HCT116 (cell line): Measurements from ENCODE around the gene USP28. TPM values are rescaled to one million over a fixed set of nuclear protein-coding genes. Genes with fewer than 3 reads are reported as not detected.

Source experiments
- ATAC-seq: fragments of 200-7000 bp; cut with Tn5 transposase; 2 replicates; pipeline ENCODE4 v1.9.1; 2020; ENCODE audit warnings: mild to moderate bottlenecking, moderate library complexity
- BruUV-seq: library from RNA; stranded (reverse); fragments of 400-500 nt; replicated peaks from 2 replicates; lab custom pipeline; 2021; lab: Mats Ljungman, UMichigan
- CTCF ChIA-PET: fragments of 300-600 bp; sonication (Branson Sonifier 250); formaldehyde crosslinking; loops from one replicate; lab custom pipeline; 2021; ENCODE audit warnings: antibody characterized with exemption; lab: Charles Lee
- POLR2A ChIA-PET: fragments of 300-600, 350-600 bp; sonication (Branson Sonifier 250); formaldehyde crosslinking; loops from one replicate; lab custom pipeline; 2021; ENCODE audit warnings: antibody characterized with exemption; lab: Charles Lee
- RAD21 ChIA-PET, 2 experiments: fragments of 300-600 bp; sonication (Branson Sonifier 250); formaldehyde crosslinking; loops; one replicate each; lab custom pipeline; 2023; ENCODE audit warnings: low total read pairs in 2 of 2; ENCODE audit not compliant: uncharacterized antibody in 2 of 2, unreplicated experiment in 2 of 2, low non-redundant PET in 1 of 2; lab: Charles Lee
- DNase-seq: peaks from one replicate; pipeline ENCODE4 v3.0.0-alpha.2; 2010; ENCODE audit warnings: low read depth, low spot score
- H2AFZ ChIP-seq: fragments of 200-600 bp; shearing (Covaris generic), sonication (generic); 2 replicates; pipeline ENCODE4 v1.6.1; 2017; ENCODE audit warnings: low read depth, mixed run types, mixed read lengths, antibody characterized with exemption, low read length; ENCODE audit not compliant: poor library complexity, severe bottlenecking
- H3K27ac ChIP-seq: 2 replicates; pipeline ENCODE4 v1.5.1; 2012; ENCODE audit warnings: low read depth, low read length
- H3K27me3 ChIP-seq: fragments of 200-600 bp; sonication (generic); 2 replicates; pipeline ENCODE4 v1.6.1; 2016; ENCODE audit warnings: mixed run types, low read length, mixed read lengths; ENCODE audit not compliant: insufficient read depth
- H3K36me3 ChIP-seq, 2 experiments: fragments of 200-500 bp in 1 of 2; fragments of 200-600 bp in 1 of 2; sonication (Bioruptor generic) in 1 of 2; sonication (generic) in 1 of 2; 2 replicates each; pipeline versions ENCODE4 v1.5.1 to v1.6.1; 2014 to 2016; ENCODE audit warnings: low read length in 2 of 2, inconsistent platforms in 1 of 2, mixed read lengths in 1 of 2, mixed run types in 1 of 2; ENCODE audit not compliant: insufficient read depth in 2 of 2, control insufficient read depth in 1 of 2
- H3K4me1 ChIP-seq, 2 experiments: fragments of 200-600 bp in 1 of 2; sonication (generic) in 1 of 2; 2 replicates each; pipeline versions ENCODE4 v1.5.1 to v1.6.1; 2012 to 2017; ENCODE audit warnings: low read length in 2 of 2, inconsistent platforms in 1 of 2, mild to moderate bottlenecking in 1 of 2, mixed read lengths in 1 of 2, mixed run types in 1 of 2, moderate library complexity in 1 of 2; ENCODE audit not compliant: insufficient read depth in 2 of 2, control insufficient read depth in 1 of 2
- H3K4me2 ChIP-seq: fragments of 200-600 bp; sonication (generic); 2 replicates; pipeline ENCODE4 v1.6.1; 2017; ENCODE audit warnings: mixed run types, low read length, mixed read lengths
- H3K4me3 ChIP-seq, 2 experiments: fragments of 200-600 bp in 1 of 2; sonication (generic) in 1 of 2; replicated peaks in 1 of 2; 2 replicates each; pipeline ENCODE4 v1.5.1; 2011 to 2016; ENCODE audit warnings: low read length in 2 of 2, control low read depth in 1 of 2, low read depth in 1 of 2, mild to moderate bottlenecking in 1 of 2, mixed read lengths in 1 of 2, mixed run types in 1 of 2
- H3K79me2 ChIP-seq: fragments of 200-600 bp; sonication (generic); 2 replicates; pipeline ENCODE4 v1.6.1; 2017; ENCODE audit warnings: mild to moderate bottlenecking, mixed run types, low read length, moderate library complexity, mixed read lengths; ENCODE audit not compliant: insufficient read depth
- H3K9ac ChIP-seq: fragments of 200-600 bp; sonication (generic); 2 replicates; pipeline ENCODE4 v1.6.1; 2016; ENCODE audit warnings: low read length, mixed read lengths
- H3K9me2 ChIP-seq: fragments of 200-600 bp; sonication (generic), shearing (Covaris generic); 2 replicates; pipeline ENCODE4 v1.6.1; 2017; ENCODE audit warnings: mixed run types, mild to moderate bottlenecking, moderate library complexity; ENCODE audit not compliant: insufficient read depth
- H3K9me3 ChIP-seq, 2 experiments: fragments of 200-500 bp in 1 of 2; fragments of 200-600 bp in 1 of 2; sonication (Bioruptor generic) in 1 of 2; sonication (generic) in 1 of 2; 2 replicates each; pipeline ENCODE4 v1.6.1; 2014 to 2017; ENCODE audit warnings: low read length in 2 of 2, mixed read lengths in 2 of 2, inconsistent platforms in 1 of 2, low read depth in 1 of 2, mild to moderate bottlenecking in 1 of 2, mixed run types in 1 of 2, moderate library complexity in 1 of 2; ENCODE audit not compliant: control insufficient read depth in 1 of 2, insufficient read depth in 1 of 2
- H4K20me1 ChIP-seq: fragments of 200-600 bp; sonication (generic), shearing (Covaris generic); 2 replicates; pipeline ENCODE4 v1.6.1; 2017; ENCODE audit warnings: mixed run types, mild to moderate bottlenecking, moderate library complexity; ENCODE audit not compliant: insufficient read depth
- CBX3 ChIP-seq: IDR thresholded peaks from 2 replicates; pipeline ENCODE4 v1.6.1; 2012; ENCODE audit warnings: low read depth
- CEBPB ChIP-seq: IDR thresholded peaks from 2 replicates; pipeline ENCODE4 v1.6.1; 2012; ENCODE audit warnings: low read depth
- CTCF ChIP-seq, 3 experiments: fragments of 200-600 bp in 1 of 3; sonication (generic) in 1 of 3; IDR thresholded peaks in 2 of 3; conservative IDR thresholded peaks in 1 of 3; 2 replicates each; pipeline ENCODE4 v1.5.1; 2012 to 2017; ENCODE audit warnings: low read depth in 2 of 3, low read length in 2 of 3, antibody characterized with exemption in 1 of 3, borderline replicate concordance in 1 of 3, control low read depth in 1 of 3, mild to moderate bottlenecking in 1 of 3, mixed read lengths in 1 of 3, mixed run types in 1 of 3, moderate library complexity in 1 of 3; ENCODE audit not compliant: insufficient read depth in 1 of 3
- EGR1 ChIP-seq: IDR thresholded peaks from 2 replicates; pipeline ENCODE4 v1.6.1; 2012; ENCODE audit warnings: low read depth
- ELF1 ChIP-seq: IDR thresholded peaks from 2 replicates; pipeline ENCODE4 v1.6.1; 2012; ENCODE audit warnings: low read depth, borderline replicate concordance
- EZH2phosphoT487 ChIP-seq: fragments of 200-600 bp; IDR thresholded peaks from 2 replicates; pipeline ENCODE4 v1.6.1; 2018; ENCODE audit warnings: antibody characterized with exemption, borderline replicate concordance
- JUND ChIP-seq: IDR thresholded peaks from 2 replicates; pipeline ENCODE4 v1.6.1; 2012
- POLR2A ChIP-seq: IDR thresholded peaks from 2 replicates; pipeline ENCODE4 v1.7.0; 2011; ENCODE audit warnings: borderline replicate concordance; ENCODE audit not compliant: insufficient read depth, insufficient read length; ENCODE audit errors: extremely low read depth
- POLR2AphosphoS5 ChIP-seq: IDR thresholded peaks from 2 replicates; pipeline ENCODE4 v1.6.1; 2011; ENCODE audit warnings: mild to moderate bottlenecking, low read depth, low read length, moderate library complexity
- RAD21 ChIP-seq: IDR thresholded peaks from 2 replicates; pipeline ENCODE4 v1.6.1; 2012; ENCODE audit warnings: low read depth, mild to moderate bottlenecking
- SIN3A ChIP-seq: IDR thresholded peaks from 2 replicates; pipeline ENCODE4 v1.6.1; 2012; ENCODE audit warnings: low read depth
- SRF ChIP-seq: IDR thresholded peaks from 2 replicates; pipeline ENCODE4 v1.6.1; 2012; ENCODE audit warnings: low read depth
- TCF7L2 ChIP-seq: IDR thresholded peaks from 2 replicates; pipeline ENCODE4 v1.7.0; 2011; ENCODE audit warnings: borderline replicate concordance, inconsistent platforms; ENCODE audit not compliant: insufficient read depth, insufficient read length; ENCODE audit errors: extremely low read depth
- ZFX ChIP-seq: fragments of 450-650 bp; IDR thresholded peaks from 2 replicates; pipeline ENCODE4 v1.6.1; 2017
- intact Hi-C: fragments of 100-400 bp; cut with micrococcal nuclease; formaldehyde crosslinking; loops from 2 replicates; pipeline ENCODE4 v1.10.0; 2022
- total RNA-seq: library from RNA; stranded (reverse); gene quantifications from one replicate; pipeline ENCODE4 v1.2.1, GENCODE V29; 2021; ENCODE audit not compliant: unreplicated experiment
- TF ChIP-seq, protein P1 (sequence below): IDR thresholded peaks from 2 replicates; pipeline ENCODE4 v1.6.1; 2012; ENCODE audit warnings: low read depth

Gene USP28
- total RNA-seq, 1 experiment from 2014 or later: 23.5 TPM

DNA sequence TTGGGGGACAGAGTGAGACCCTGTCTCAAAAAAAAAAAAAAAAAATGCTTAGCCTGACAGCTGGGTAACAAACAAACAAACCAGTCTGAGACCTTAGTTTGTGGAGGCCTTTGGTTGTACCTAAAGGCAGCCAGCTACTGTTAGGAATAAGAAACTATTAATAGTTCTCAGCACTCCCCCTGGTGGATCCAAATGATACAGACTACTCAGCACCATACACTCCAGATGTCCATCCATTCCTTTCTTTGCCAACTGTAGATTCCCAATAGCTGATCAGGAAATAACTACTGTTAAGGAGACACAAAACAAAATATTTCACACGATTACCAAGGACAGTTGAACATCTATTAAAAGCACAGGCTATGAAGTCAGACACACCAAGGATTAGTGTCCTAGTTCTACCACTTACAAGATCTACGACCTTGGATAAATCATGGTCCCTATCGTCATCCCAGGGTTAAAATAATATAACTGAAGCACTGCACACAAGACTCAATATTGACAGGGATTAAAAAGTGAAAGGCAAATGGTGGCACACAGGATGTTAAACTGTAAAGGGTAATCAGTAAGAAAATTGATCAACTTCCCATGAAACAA, 78.6 kb downstream of the USP28 start:
- H3K27ac ChIP-seq: no peak overlapping the region
- CTCF ChIA-PET: interaction anchor here (0.7 to 1.9 kb wide), 6 partner anchors 10 to 492 kb away, joined by 3 to 9 read pairs (median 7); no protein-coding TSS in a partner anchor
- RAD21 ChIA-PET: no interaction called here
- peak; percentile 12 for DNase-seq
- H2AFZ ChIP-seq: no peak overlapping the region
- peak; percentile 93 for ATAC-seq
- H3K9ac ChIP-seq: no peak overlapping the region
- H3K79me2 ChIP-seq: no peaks in the 10 kb centered on the region
- no peak overlapping the region for H3K4me2 ChIP-seq
- no peaks in the 10 kb centered on the region for H3K9me2 ChIP-seq
- POLR2A ChIA-PET: no interaction called here
- no peak overlapping the region for H3K4me3 ChIP-seq
- no peaks in the 10 kb centered on the region for H3K27me3 ChIP-seq
- H3K36me3 ChIP-seq: peaks cover 14 to 15% of the 10 kb centered on the region in 2 experiments; a peak in 3 of 4 replicates
- BruUV-seq: no TSS peak
- H4K20me1 ChIP-seq: no peaks in the 10 kb centered on the region
- no peaks in the 10 kb centered on the region for H3K4me1 ChIP-seq
- TF ChIP-seq EZH2phosphoT487: no peak
- TF ChIP-seq RAD21: peak; percentile 59
- TF ChIP-seq SIN3A: no peak
- TF ChIP-seq CTCF (IDR thresholded peaks at IDR 0.05 in 2 of 3, conservative IDR thresholded peaks at IDR 0.05 in 1 of 3; ENCODE audit: borderline replicate concordance in 1 of 3, insufficient read depth in 1 of 3, low read depth in 2 of 3, low read length in 2 of 3): peak; percentile 33 to 71 (median 68); a peak in 5 of 6 replicates
- intact Hi-C loops: loop anchor here (1.0 kb wide), 1 partner anchor 491 kb away; no protein-coding TSS in a partner anchor
- no peaks in the 10 kb centered on the region for H3K9me3 ChIP-seq

DNA sequence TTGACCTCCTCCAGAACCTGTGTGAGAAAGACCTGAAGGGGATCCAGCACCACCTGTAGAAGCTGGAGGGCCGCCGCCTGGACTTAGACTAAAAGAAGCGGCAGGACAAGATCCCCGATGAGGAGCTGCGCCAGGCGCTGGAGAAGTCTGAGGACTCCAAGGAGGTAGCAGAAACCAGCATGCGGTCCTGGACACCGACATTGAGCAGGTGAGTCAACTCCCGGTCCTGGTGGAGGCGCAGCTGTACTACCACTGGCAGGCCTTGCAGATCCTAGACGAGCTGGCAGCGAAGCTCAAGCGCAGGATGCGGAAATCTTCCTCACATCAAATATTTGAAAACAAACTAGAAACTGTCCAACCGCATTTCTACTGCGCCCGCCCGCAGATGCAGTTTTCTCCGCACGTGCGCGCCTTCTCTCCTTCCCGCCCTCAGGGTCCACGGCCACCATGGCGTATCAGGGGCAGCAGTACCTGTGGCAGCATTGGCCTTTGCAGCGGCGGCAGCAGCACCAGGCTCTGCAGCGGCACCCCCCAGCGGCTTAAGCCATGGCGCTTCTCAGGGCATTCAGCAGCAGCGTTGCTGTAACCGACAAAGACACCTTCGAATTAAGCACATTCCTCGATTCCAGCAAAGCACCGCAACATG, 85.6 kb downstream of the USP28 start:
- H3K4me3 ChIP-seq: no peak overlapping the region
- ChIA-PET CTCF (no interaction called here), POLR2A (no interaction called here), RAD21 (no interaction called here)
- H3K4me1 ChIP-seq: no peaks in the 10 kb centered on the region
- no peaks in the 10 kb centered on the region for H3K9me2 ChIP-seq
- H3K27ac ChIP-seq: no peak overlapping the region
- no peaks in the 10 kb centered on the region for H3K36me3 ChIP-seq
- no peaks in the 10 kb centered on the region for H3K79me2 ChIP-seq
- TF ChIP-seq RAD21: no peak
- no peak for TF ChIP-seq POLR2A
- TF ChIP-seq CBX3: no peak
- TF ChIP-seq SIN3A: no peak
- no peak for TF ChIP-seq CEBPB
- no peak for TF ChIP-seq ZFX
- TF ChIP-seq ELF1: no peak
- no peak for TF ChIP-seq SRF
- TF ChIP-seq, protein P1, sequence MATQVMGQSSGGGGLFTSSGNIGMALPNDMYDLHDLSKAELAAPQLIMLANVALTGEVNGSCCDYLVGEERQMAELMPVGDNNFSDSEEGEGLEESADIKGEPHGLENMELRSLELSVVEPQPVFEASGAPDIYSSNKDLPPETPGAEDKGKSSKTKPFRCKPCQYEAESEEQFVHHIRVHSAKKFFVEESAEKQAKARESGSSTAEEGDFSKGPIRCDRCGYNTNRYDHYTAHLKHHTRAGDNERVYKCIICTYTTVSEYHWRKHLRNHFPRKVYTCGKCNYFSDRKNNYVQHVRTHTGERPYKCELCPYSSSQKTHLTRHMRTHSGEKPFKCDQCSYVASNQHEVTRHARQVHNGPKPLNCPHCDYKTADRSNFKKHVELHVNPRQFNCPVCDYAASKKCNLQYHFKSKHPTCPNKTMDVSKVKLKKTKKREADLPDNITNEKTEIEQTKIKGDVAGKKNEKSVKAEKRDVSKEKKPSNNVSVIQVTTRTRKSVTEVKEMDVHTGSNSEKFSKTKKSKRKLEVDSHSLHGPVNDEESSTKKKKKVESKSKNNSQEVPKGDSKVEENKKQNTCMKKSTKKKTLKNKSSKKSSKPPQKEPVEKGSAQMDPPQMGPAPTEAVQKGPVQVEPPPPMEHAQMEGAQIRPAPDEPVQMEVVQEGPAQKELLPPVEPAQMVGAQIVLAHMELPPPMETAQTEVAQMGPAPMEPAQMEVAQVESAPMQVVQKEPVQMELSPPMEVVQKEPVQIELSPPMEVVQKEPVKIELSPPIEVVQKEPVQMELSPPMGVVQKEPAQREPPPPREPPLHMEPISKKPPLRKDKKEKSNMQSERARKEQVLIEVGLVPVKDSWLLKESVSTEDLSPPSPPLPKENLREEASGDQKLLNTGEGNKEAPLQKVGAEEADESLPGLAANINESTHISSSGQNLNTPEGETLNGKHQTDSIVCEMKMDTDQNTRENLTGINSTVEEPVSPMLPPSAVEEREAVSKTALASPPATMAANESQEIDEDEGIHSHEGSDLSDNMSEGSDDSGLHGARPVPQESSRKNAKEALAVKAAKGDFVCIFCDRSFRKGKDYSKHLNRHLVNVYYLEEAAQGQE: no peak
- no peak for TF ChIP-seq JUND
- no peak for TF ChIP-seq POLR2AphosphoS5
- no peak for TF ChIP-seq TCF7L2
- no peak for TF ChIP-seq EGR1
- H3K27me3 ChIP-seq: no peaks in the 10 kb centered on the region
- H3K9ac ChIP-seq: no peak overlapping the region
- no peak overlapping the region for H2AFZ ChIP-seq
- DNase-seq (no peak), ATAC-seq (no peak)
- H4K20me1 ChIP-seq: no peaks in the 10 kb centered on the region
- BruUV-seq: no TSS peak
- H3K4me2 ChIP-seq: no peak overlapping the region
- H3K9me3 ChIP-seq: no peaks in the 10 kb centered on the region
- intact Hi-C loops: no loop called here
